Gastroesophageal sphincter (tissue), 3 donors: ENCODE data around the gene ATP5F1E.

Source experiments
- EP300 ChIP-seq: sonication (generic); formaldehyde crosslinking; IDR thresholded peaks from one replicate; pipeline ENCODE4 v1.6.1; 2017; ENCODE audit warnings: antibody characterized with exemption, mild to moderate bottlenecking
- TF ChIP-seq, protein P1 (sequence below), 4 experiments: fragments of 200-600 bp in 2 of 4; fragments of 450-650 bp in 2 of 4; sonication (generic) in 1 of 4; IDR thresholded peaks; one replicate each; pipeline ENCODE4 v1.5.1; 2017 to 2019; ENCODE audit warnings: antibody characterized with exemption in 4 of 4, mild to moderate bottlenecking in 2 of 4, moderate library complexity in 2 of 4

GRCh38 chr20:59010995-59011873, 20.9 kb downstream of the ATP5F1E start:
- TF ChIP-seq, protein P1, sequence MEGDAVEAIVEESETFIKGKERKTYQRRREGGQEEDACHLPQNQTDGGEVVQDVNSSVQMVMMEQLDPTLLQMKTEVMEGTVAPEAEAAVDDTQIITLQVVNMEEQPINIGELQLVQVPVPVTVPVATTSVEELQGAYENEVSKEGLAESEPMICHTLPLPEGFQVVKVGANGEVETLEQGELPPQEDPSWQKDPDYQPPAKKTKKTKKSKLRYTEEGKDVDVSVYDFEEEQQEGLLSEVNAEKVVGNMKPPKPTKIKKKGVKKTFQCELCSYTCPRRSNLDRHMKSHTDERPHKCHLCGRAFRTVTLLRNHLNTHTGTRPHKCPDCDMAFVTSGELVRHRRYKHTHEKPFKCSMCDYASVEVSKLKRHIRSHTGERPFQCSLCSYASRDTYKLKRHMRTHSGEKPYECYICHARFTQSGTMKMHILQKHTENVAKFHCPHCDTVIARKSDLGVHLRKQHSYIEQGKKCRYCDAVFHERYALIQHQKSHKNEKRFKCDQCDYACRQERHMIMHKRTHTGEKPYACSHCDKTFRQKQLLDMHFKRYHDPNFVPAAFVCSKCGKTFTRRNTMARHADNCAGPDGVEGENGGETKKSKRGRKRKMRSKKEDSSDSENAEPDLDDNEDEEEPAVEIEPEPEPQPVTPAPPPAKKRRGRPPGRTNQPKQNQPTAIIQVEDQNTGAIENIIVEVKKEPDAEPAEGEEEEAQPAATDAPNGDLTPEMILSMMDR (IDR thresholded peaks at IDR 0.05): no peak
- TF ChIP-seq EP300: no peak
